Activated naive CD8-positive, alpha-beta T cell treated with anti-CD3 and anti-CD28 coated beads, Interleukin-2, amount 50 U/mL, for 24 hours (primary cell): ENCODE measurements around the gene CDK9.
"Not testable (repeated sequence)": the region's sequence is repeated elsewhere in the genome, so short reads cannot be mapped to it uniquely, and the experiment has no call there.

Source experiments
- ATAC-seq: fragments of 150-1000 bp; cut with Tn5 transposase; one replicate; pipeline ENCODE4 v1.10.0; 2021
- DNase-seq: peaks from one replicate; pipeline ENCODE4 v3.0.0; 2021
- H3K27ac Mint-ChIP-seq: one replicate; pipeline ENCODE4 v1.8.0; 2021; ENCODE audit warnings: mild to moderate bottlenecking, mixed read lengths
- H3K27me3 Mint-ChIP-seq: one replicate; pipeline ENCODE4 v1.8.0; 2021; ENCODE audit warnings: mixed read lengths
- H3K36me3 Mint-ChIP-seq: one replicate; pipeline ENCODE4 v1.8.0; 2021; ENCODE audit warnings: low read depth, mixed read lengths
- H3K4me1 Mint-ChIP-seq: one replicate; pipeline ENCODE4 v1.8.0; 2021; ENCODE audit warnings: mixed read lengths
- H3K4me3 Mint-ChIP-seq: one replicate; pipeline ENCODE4 v1.8.0; 2021; ENCODE audit warnings: mild to moderate bottlenecking, moderate library complexity, mixed read lengths
- H3K9me3 Mint-ChIP-seq: one replicate; pipeline ENCODE4 v1.8.0; 2021; ENCODE audit warnings: mixed read lengths

The CDK9 gene

GRCh38 chr9:127755061-127756060 is 30.5 kb upstream of the CDK9 start:
- peaks cover 3% of the 10 kb centered on the region for H3K36me3 Mint-ChIP-seq

GRCh38 chr9:127756233-127756632 is 29.6 kb upstream of the CDK9 start:
- no peak overlapping the region for H3K4me3 Mint-ChIP-seq
- no peak for ATAC-seq
- peaks cover 2% of the 10 kb centered on the region for H3K4me1 Mint-ChIP-seq
- no peak overlapping the region for H3K27ac Mint-ChIP-seq
- peaks cover 3% of the 10 kb centered on the region for H3K36me3 Mint-ChIP-seq
- H3K9me3 Mint-ChIP-seq, result no peaks in the 10 kb centered on the region
- no peak for DNase-seq
- H3K27me3 Mint-ChIP-seq, result no peaks in the 10 kb centered on the region

More at GRCh38 chr9:127755061-127756060, 30.5 kb upstream of the CDK9 start:
- Mint-ChIP-seq H3K27me3 (no peaks in the 10 kb centered on the region), H3K4me3 (no peak overlapping the region), H3K27ac (no peak overlapping the region), H3K9me3 (no peaks in the 10 kb centered on the region), H3K4me1 (peaks cover 2% of the 10 kb centered on the region)
- no peak for DNase-seq
- ATAC-seq, result no peak

- H3K4me1 Mint-ChIP-seq, H3K9me3 Mint-ChIP-seq, H3K27ac Mint-ChIP-seq, ATAC-seq, H3K4me3 Mint-ChIP-seq, H3K36me3 Mint-ChIP-seq, H3K27me3 Mint-ChIP-seq, DNase-seq: not testable (repeated sequence)
These were observed 29.1 kb upstream of the CDK9 start for GRCh38 chr9:127756776-127757175.

- peaks cover 16% of the 10 kb centered on the region for H3K4me1 Mint-ChIP-seq
- peaks cover 3% of the 10 kb centered on the region for H3K36me3 Mint-ChIP-seq
- no peak overlapping the region for H3K27ac Mint-ChIP-seq
- H3K9me3 Mint-ChIP-seq, result no peaks in the 10 kb centered on the region
- H3K4me3 Mint-ChIP-seq, result no peak overlapping the region
- ATAC-seq, result no peak
- no peak for DNase-seq
- no peaks in the 10 kb centered on the region for H3K27me3 Mint-ChIP-seq
These were observed 27.0 kb upstream of the CDK9 start for GRCh38 chr9:127758843-127759242.

- DNase-seq (no peak), ATAC-seq (no peak)
- H3K27ac Mint-ChIP-seq, result no peak overlapping the region
- H3K9me3 Mint-ChIP-seq, result no peaks in the 10 kb centered on the region
- peaks cover 27% of the 10 kb centered on the region for H3K4me1 Mint-ChIP-seq
- H3K36me3 Mint-ChIP-seq, result peaks cover 5% of the 10 kb centered on the region
- H3K27me3 Mint-ChIP-seq, result no peaks in the 10 kb centered on the region
- H3K4me3 Mint-ChIP-seq, result no peak overlapping the region
These were observed 24.8 kb upstream of the CDK9 start for GRCh38 chr9:127761061-127761460.

GRCh38 chr9:127761491-127761956 is 24.3 kb upstream of the CDK9 start:
- no peak for ATAC-seq
- H3K4me3 Mint-ChIP-seq, result no peak overlapping the region
- peaks cover 10% of the 10 kb centered on the region for H3K36me3 Mint-ChIP-seq

GRCh38 chr9:127762111-127762676 is 23.6 kb upstream of the CDK9 start:
- H3K27me3 Mint-ChIP-seq, result no peaks in the 10 kb centered on the region
- H3K36me3 Mint-ChIP-seq, result peaks cover 10% of the 10 kb centered on the region
- no peaks in the 10 kb centered on the region for H3K9me3 Mint-ChIP-seq
- DNase-seq (no peak), ATAC-seq (no peak)
- no peak overlapping the region for H3K4me3 Mint-ChIP-seq
- H3K27ac Mint-ChIP-seq, result peak overlapping the region; percentile 62
- peaks cover 37% of the 10 kb centered on the region for H3K4me1 Mint-ChIP-seq

More at GRCh38 chr9:127761491-127761956, 24.3 kb upstream of the CDK9 start:
- DNase-seq, result no peak
- Mint-ChIP-seq H3K27ac (no peak overlapping the region), H3K4me1 (peaks cover 31% of the 10 kb centered on the region), H3K9me3 (no peaks in the 10 kb centered on the region), H3K27me3 (no peaks in the 10 kb centered on the region)

- DNase-seq, result peak; percentile 56
- Mint-ChIP-seq H3K27ac (peak overlapping the region; percentile 62), H3K27me3 (no peaks in the 10 kb centered on the region), H3K4me3 (no peak overlapping the region), H3K36me3 (peaks cover 13% of the 10 kb centered on the region), H3K9me3 (no peaks in the 10 kb centered on the region), H3K4me1 (peaks cover 53% of the 10 kb centered on the region)
- ATAC-seq, result peak; percentile 66
These were observed 21.9 kb upstream of the CDK9 start for GRCh38 chr9:127763918-127764384.

GRCh38 chr9:127765418-127765817 is 20.4 kb upstream of the CDK9 start:
- DNase-seq (no peak), ATAC-seq (no peak)
- Mint-ChIP-seq H3K4me1 (peaks cover 66% of the 10 kb centered on the region), H3K27me3 (no peaks in the 10 kb centered on the region), H3K9me3 (no peaks in the 10 kb centered on the region), H3K27ac (no peak overlapping the region), H3K36me3 (peaks cover 16% of the 10 kb centered on the region), H3K4me3 (no peak overlapping the region)

- Mint-ChIP-seq H3K4me1 (peaks cover 80% of the 10 kb centered on the region), H3K27ac (peak overlapping the region; percentile 88), H3K36me3 (peaks cover 16% of the 10 kb centered on the region), H3K4me3 (peak overlapping the region; percentile 13), H3K27me3 (no peaks in the 10 kb centered on the region), H3K9me3 (no peaks in the 10 kb centered on the region)
- DNase-seq (no peak), ATAC-seq (no peak)
These were observed 18.4 kb upstream of the CDK9 start for GRCh38 chr9:127767410-127767809.

- H3K9me3 Mint-ChIP-seq, result no peaks in the 10 kb centered on the region
- peaks cover 76% of the 10 kb centered on the region for H3K4me1 Mint-ChIP-seq
- H3K36me3 Mint-ChIP-seq, result peaks cover 17% of the 10 kb centered on the region
- no peaks in the 10 kb centered on the region for H3K27me3 Mint-ChIP-seq
- H3K4me3 Mint-ChIP-seq, result no peak overlapping the region
- no peak for DNase-seq
- no peak for ATAC-seq
- peak overlapping the region; percentile 88 for H3K27ac Mint-ChIP-seq
These were observed 17.9 kb upstream of the CDK9 start for GRCh38 chr9:127767909-127768331.

- Mint-ChIP-seq H3K4me1 (peaks cover 72% of the 10 kb centered on the region), H3K27me3 (no peaks in the 10 kb centered on the region), H3K27ac (peak overlapping the region; percentile 74), H3K36me3 (peaks cover 19% of the 10 kb centered on the region), H3K4me3 (peak overlapping the region; percentile 7), H3K9me3 (no peaks in the 10 kb centered on the region)
- ATAC-seq (no peak), DNase-seq (no peak)
These were observed 17.1 kb upstream of the CDK9 start for GRCh38 chr9:127768698-127769097.

GRCh38 chr9:127769101-127769500 is 16.7 kb upstream of the CDK9 start:
- peak overlapping the region; percentile 74 for H3K27ac Mint-ChIP-seq
- no peak for DNase-seq
- H3K4me1 Mint-ChIP-seq, result peaks cover 72% of the 10 kb centered on the region
- peaks cover 22% of the 10 kb centered on the region for H3K36me3 Mint-ChIP-seq
- no peak for ATAC-seq
- H3K9me3 Mint-ChIP-seq, result no peaks in the 10 kb centered on the region
- peak overlapping the region; percentile 7 for H3K4me3 Mint-ChIP-seq
- H3K27me3 Mint-ChIP-seq, result no peaks in the 10 kb centered on the region

- Mint-ChIP-seq H3K36me3 (peaks cover 26% of the 10 kb centered on the region), H3K27me3 (no peaks in the 10 kb centered on the region), H3K27ac (peak overlapping the region; percentile 77), H3K9me3 (no peaks in the 10 kb centered on the region), H3K4me1 (peaks cover 73% of the 10 kb centered on the region), H3K4me3 (peak overlapping the region; percentile 84)
- ATAC-seq (no peak), DNase-seq (no peak)
These were observed 15.8 kb upstream of the CDK9 start for GRCh38 chr9:127769929-127770582.
